CD4-positive, alpha-beta memory T cell (primary cell): ENCODE measurements around the gene KCNH6. TPM values are rescaled to one million over a fixed set of nuclear protein-coding genes. Genes with fewer than 3 reads are reported as not detected.

Experiments
- CTCF ChIA-PET: fragments of 350-600 bp; sonication (Branson Sonifier 250); formaldehyde crosslinking; loops from one replicate; lab custom pipeline; 2021; ENCODE audit warnings: inconsistent platforms; ENCODE audit not compliant: partially characterized antibody; lab: Charles Lee
- POLR2A ChIA-PET: fragments of 350-600 bp; sonication (Branson Sonifier 250); formaldehyde crosslinking; loops from one replicate; lab custom pipeline; 2021; ENCODE audit not compliant: partially characterized antibody; lab: Charles Lee
- DNase-seq, 5 donors: peaks; one replicate each; pipeline versions ENCODE4 v3.0.0 to v3.0.0-alpha.2; 2020 to 2022; ENCODE audit warnings: mixed read lengths in 1 of 5
- H3K27ac ChIP-seq: one replicate; pipeline ENCODE4 v1.7.0; 2013; ENCODE audit warnings: low read depth, low read length
- H3K27me3 ChIP-seq: 2 replicates; pipeline ENCODE4 v1.7.0; 2013; ENCODE audit warnings: mild to moderate bottlenecking, low read length, moderate library complexity; ENCODE audit not compliant: insufficient read depth
- H3K36me3 ChIP-seq: 2 replicates; pipeline ENCODE4 v1.7.0; 2013; ENCODE audit warnings: mild to moderate bottlenecking, low read length, moderate library complexity; ENCODE audit not compliant: insufficient read depth
- H3K4me1 ChIP-seq: 2 replicates; pipeline ENCODE4 v1.7.0; 2013; ENCODE audit warnings: mild to moderate bottlenecking, low read length, moderate library complexity; ENCODE audit not compliant: insufficient read depth
- H3K4me3 ChIP-seq, 2 donors: one replicate each; pipeline ENCODE4 v1.7.0; 2013; ENCODE audit warnings: low read length in 2 of 2, mild to moderate bottlenecking in 1 of 2
- H3K9me3 ChIP-seq, 2 donors: one replicate each; pipeline ENCODE4 v1.7.0; 2013; ENCODE audit warnings: low read length in 2 of 2, control low read depth in 1 of 2; ENCODE audit not compliant: control insufficient read depth in 1 of 2
- H3K27ac Mint-ChIP-seq, 7 donors: one replicate each; pipeline ENCODE4 v1.8.0; 2020 to 2021; ENCODE audit warnings: mixed read lengths in 7 of 7, mild to moderate bottlenecking in 6 of 7, inconsistent platforms in 3 of 7, moderate library complexity in 3 of 7
- H3K27me3 Mint-ChIP-seq, 2 donors: one replicate each; pipeline ENCODE4 v1.8.0; 2020 to 2021; ENCODE audit warnings: mixed read lengths in 2 of 2
- H3K36me3 Mint-ChIP-seq, 2 donors: one replicate each; pipeline ENCODE4 v1.8.0; 2020 to 2021; ENCODE audit warnings: mixed read lengths in 2 of 2, inconsistent platforms in 1 of 2, mild to moderate bottlenecking in 1 of 2
- H3K4me1 Mint-ChIP-seq, 4 donors: one replicate each; pipeline ENCODE4 v1.8.0; 2020 to 2021; ENCODE audit warnings: mixed read lengths in 4 of 4, mild to moderate bottlenecking in 1 of 4
- H3K4me3 Mint-ChIP-seq, 8 donors: one replicate each; pipeline ENCODE4 v1.8.0; 2020 to 2021; ENCODE audit warnings: mixed read lengths in 8 of 8, mild to moderate bottlenecking in 7 of 8, moderate library complexity in 6 of 8, inconsistent platforms in 3 of 8
- H3K9me3 Mint-ChIP-seq, 8 donors: one replicate each; pipeline ENCODE4 v1.8.0; 2020 to 2021; ENCODE audit warnings: mixed read lengths in 8 of 8, mild to moderate bottlenecking in 5 of 8, inconsistent platforms in 3 of 8, moderate library complexity in 1 of 8
- intact Hi-C: fragments of 100-400 bp; cut with micrococcal nuclease; formaldehyde crosslinking; loops from one replicate; pipeline ENCODE4 v1.15.1; 2023
- polyA plus RNA-seq, 2 donors: library from polyadenylated mRNA; unstranded; fragments of 300-500 nt; fragmentation: Illumina TruSeq; gene quantifications; one replicate each; pipeline ENCODE4 v1.2.3, GENCODE V29; 2021
- total RNA-seq, 2 experiments: library from RNA; stranded (reverse); gene quantifications; one replicate each; pipeline ENCODE4 v1.2.3, GENCODE V29; 2021

The KCNH6 gene
- total and polyA plus RNA-seq, 4 experiments from 2014 or later: not detected

- H3K4me1 ChIP-seq: peaks cover 6% of the 10 kb centered on the region
- no peak overlapping the region for H3K27ac ChIP-seq
- no peak for DNase-seq
- ChIA-PET CTCF (no interaction called here), POLR2A (no interaction called here)
- H3K36me3 ChIP-seq: no peaks in the 10 kb centered on the region
- no peak overlapping the region for H3K4me3 ChIP-seq
- H3K9me3 Mint-ChIP-seq: peaks cover 0 to 2% (median 0%) of the 10 kb centered on the region in 8 donors
- peaks cover 4% of the 10 kb centered on the region for H3K27me3 ChIP-seq
- intact Hi-C loops: no loop called here
- peaks cover 16 to 17% of the 10 kb centered on the region in 2 donors for H3K27me3 Mint-ChIP-seq
- H3K4me1 Mint-ChIP-seq: peaks cover 2 to 7% (median 4%) of the 10 kb centered on the region in 4 donors
- no peak overlapping the region for H3K27ac Mint-ChIP-seq
- H3K4me3 Mint-ChIP-seq: no peak overlapping the region
- no peaks in the 10 kb centered on the region for H3K36me3 Mint-ChIP-seq
- no peaks in the 10 kb centered on the region for H3K9me3 ChIP-seq
These were observed 11.0 kb downstream of the KCNH6 start for GRCh38 chr17:63534078-63534570.

GRCh38 chr17:63534816-63535455, 11.8 kb downstream of the KCNH6 start:
- H3K27ac Mint-ChIP-seq: no peak overlapping the region
- Histone ChIP-seq H3K27ac (no peak overlapping the region), H3K4me1 (peaks cover 6% of the 10 kb centered on the region), H3K9me3 (no peaks in the 10 kb centered on the region), H3K27me3 (peaks cover 4% of the 10 kb centered on the region), H3K4me3 (no peak overlapping the region), H3K36me3 (no peaks in the 10 kb centered on the region)
- intact Hi-C loops: no loop called here
- peaks cover 23 to 25% of the 10 kb centered on the region in 2 donors for H3K27me3 Mint-ChIP-seq
- H3K9me3 Mint-ChIP-seq: peaks cover 0 to 2% (median 0%) of the 10 kb centered on the region in 8 donors
- DNase-seq: no peak
- H3K36me3 Mint-ChIP-seq: no peaks in the 10 kb centered on the region
- no peak overlapping the region for H3K4me3 Mint-ChIP-seq
- peaks cover 2 to 16% (median 6%) of the 10 kb centered on the region in 4 donors for H3K4me1 Mint-ChIP-seq
- ChIA-PET CTCF (no interaction called here), POLR2A (no interaction called here)

DNA sequence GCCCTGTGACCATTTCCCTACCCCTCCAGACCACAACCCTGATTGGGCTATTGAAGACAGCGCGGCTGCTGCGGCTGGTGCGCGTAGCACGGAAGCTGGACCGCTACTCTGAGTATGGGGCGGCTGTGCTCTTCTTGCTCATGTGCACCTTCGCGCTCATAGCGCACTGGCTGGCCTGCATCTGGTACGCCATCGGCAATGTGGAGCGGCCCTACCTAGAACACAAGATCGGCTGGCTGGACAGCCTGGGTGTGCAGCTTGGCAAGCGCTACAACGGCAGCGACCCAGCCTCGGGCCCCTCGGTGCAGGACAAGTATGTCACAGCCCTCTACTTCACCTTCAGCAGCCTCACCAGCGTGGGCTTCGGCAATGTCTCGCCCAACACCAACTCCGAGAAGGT, 12.5 kb downstream of the KCNH6 start:
- no peak for DNase-seq
- Histone ChIP-seq H3K27ac (no peak overlapping the region), H3K36me3 (no peaks in the 10 kb centered on the region), H3K4me3 (no peak overlapping the region), H3K9me3 (no peaks in the 10 kb centered on the region), H3K27me3 (peaks cover 4% of the 10 kb centered on the region), H3K4me1 (peaks cover 6% of the 10 kb centered on the region)
- H3K9me3 Mint-ChIP-seq: peaks cover 0 to 2% (median 0%) of the 10 kb centered on the region in 8 donors
- peaks cover 23 to 28% of the 10 kb centered on the region in 2 donors for H3K27me3 Mint-ChIP-seq
- H3K27ac Mint-ChIP-seq: no peak overlapping the region
- intact Hi-C loops: no loop called here
- H3K36me3 Mint-ChIP-seq: no peaks in the 10 kb centered on the region
- ChIA-PET POLR2A (no interaction called here), CTCF (no interaction called here)
- H3K4me1 Mint-ChIP-seq: peaks cover 2 to 16% (median 6%) of the 10 kb centered on the region in 4 donors
- no peak overlapping the region for H3K4me3 Mint-ChIP-seq

- CTCF ChIA-PET: no interaction called here
- peak overlapping the region in 1 of 8 donors; percentile 33 for H3K4me3 Mint-ChIP-seq
- H3K9me3 Mint-ChIP-seq: peaks cover 0 to 2% (median 0%) of the 10 kb centered on the region in 8 donors
- DNase-seq: no peak
- intact Hi-C loops: no loop called here
- Histone ChIP-seq H3K4me1 (peaks cover 6% of the 10 kb centered on the region), H3K36me3 (no peaks in the 10 kb centered on the region), H3K27ac (no peak overlapping the region), H3K27me3 (peaks cover 4% of the 10 kb centered on the region), H3K4me3 (no peak overlapping the region), H3K9me3 (no peaks in the 10 kb centered on the region)
- no peaks in the 10 kb centered on the region for H3K36me3 Mint-ChIP-seq
- peaks cover 23 to 32% of the 10 kb centered on the region in 2 donors for H3K27me3 Mint-ChIP-seq
- peaks cover 2 to 16% (median 6%) of the 10 kb centered on the region in 4 donors for H3K4me1 Mint-ChIP-seq
- POLR2A ChIA-PET: no interaction called here
- no peak overlapping the region for H3K27ac Mint-ChIP-seq
These were observed 13.8 kb downstream of the KCNH6 start for GRCh38 chr17:63537001-63537400.

GRCh38 chr17:63537991-63538692, 15.0 kb downstream of the KCNH6 start:
- POLR2A ChIA-PET: no interaction called here

DNA sequence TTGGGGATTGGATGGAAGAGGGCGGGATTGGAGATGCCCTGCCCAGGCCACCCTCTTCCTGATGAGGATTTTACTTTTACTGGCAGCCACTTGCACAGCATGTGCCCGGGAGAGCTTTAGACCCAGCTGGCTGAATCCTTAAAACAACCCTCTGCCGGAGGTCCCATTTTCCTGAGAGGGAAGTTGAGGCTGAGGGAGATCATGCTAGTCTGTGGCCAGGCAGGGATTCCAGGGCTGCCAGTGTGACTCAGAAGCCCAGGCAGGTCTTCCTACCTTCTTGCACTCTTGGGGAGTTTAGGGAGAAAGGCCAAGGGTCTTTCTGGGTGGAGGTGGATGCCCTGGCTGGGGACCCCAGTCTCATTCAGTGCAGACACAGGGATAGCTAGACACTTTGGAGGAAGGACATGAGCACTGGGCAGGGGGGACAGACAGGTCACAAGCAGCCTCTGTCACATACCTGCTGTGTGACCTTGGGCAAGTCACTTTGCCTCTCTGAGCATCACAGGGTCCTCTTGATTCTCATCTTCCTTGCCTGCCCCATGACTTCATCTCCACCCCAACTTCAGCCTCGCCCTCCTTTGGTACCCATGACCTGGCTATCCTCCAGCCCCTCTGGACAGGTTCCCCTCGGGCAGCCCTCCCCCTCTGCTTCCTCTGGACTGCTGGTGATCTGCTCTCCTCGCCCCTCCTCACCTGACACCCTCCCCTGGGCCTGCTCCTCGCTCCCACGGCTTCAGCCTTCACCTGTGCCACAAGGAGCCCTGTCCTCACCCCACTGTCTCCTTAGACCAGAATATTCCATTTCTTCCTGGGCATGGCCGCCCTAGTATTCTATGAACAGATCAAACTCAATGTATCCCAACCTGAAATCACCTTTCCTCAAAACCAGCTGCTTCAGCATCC, 15.8 kb downstream of the KCNH6 start:
- Histone ChIP-seq H3K4me3 (no peak overlapping the region), H3K36me3 (no peaks in the 10 kb centered on the region), H3K4me1 (peaks cover 6% of the 10 kb centered on the region), H3K27me3 (peaks cover 4% of the 10 kb centered on the region), H3K27ac (no peak overlapping the region), H3K9me3 (no peaks in the 10 kb centered on the region)
- intact Hi-C loops: no loop called here
- Mint-ChIP-seq H3K27ac (no peak overlapping the region), H3K9me3 (peaks cover 0 to 2% (median 0%) of the 10 kb centered on the region in 8 donors), H3K4me1 (peaks cover 2 to 16% (median 6%) of the 10 kb centered on the region in 4 donors), H3K36me3 (no peaks in the 10 kb centered on the region), H3K27me3 (peaks cover 23 to 32% of the 10 kb centered on the region in 2 donors), H3K4me3 (peak overlapping the region in 4 of 8 donors; percentile 33 to 70 (median 58))
- ChIA-PET POLR2A (no interaction called here), CTCF (no interaction called here)
- DNase-seq: no peak

More at GRCh38 chr17:63537991-63538692, 15.0 kb downstream of the KCNH6 start:
- CTCF ChIA-PET: no interaction called here
- Histone ChIP-seq H3K4me1 (peaks cover 6% of the 10 kb centered on the region), H3K36me3 (no peaks in the 10 kb centered on the region), H3K27me3 (peaks cover 4% of the 10 kb centered on the region), H3K9me3 (no peaks in the 10 kb centered on the region), H3K27ac (no peak overlapping the region), H3K4me3 (no peak overlapping the region)
- no peak overlapping the region for H3K27ac Mint-ChIP-seq
- peaks cover 0 to 2% (median 0%) of the 10 kb centered on the region in 8 donors for H3K9me3 Mint-ChIP-seq
- peak overlapping the region in 4 of 8 donors; percentile 28 to 70 (median 60) for H3K4me3 Mint-ChIP-seq
- no peaks in the 10 kb centered on the region for H3K36me3 Mint-ChIP-seq
- no peak for DNase-seq
- H3K27me3 Mint-ChIP-seq: peaks cover 23 to 32% of the 10 kb centered on the region in 2 donors
- peaks cover 2 to 16% (median 6%) of the 10 kb centered on the region in 4 donors for H3K4me1 Mint-ChIP-seq
- intact Hi-C loops: no loop called here
